SK-N-SH (cell line): ENCODE results near the gene RPS5.

Experiments used
- CTCF ChIP-seq: fragments of 200-600 bp; sonication (generic); IDR thresholded peaks from 2 replicates; pipeline ENCODE4 v1.6.1; 2017; ENCODE audit warnings: antibody characterized with exemption, mild to moderate bottlenecking, moderate library complexity
- ELF1 ChIP-seq: IDR thresholded peaks from 2 replicates; pipeline ENCODE4 v1.4.0; 2012
- EP300 ChIP-seq, 2 experiments: IDR thresholded peaks; 2 replicates each; pipeline versions ENCODE4 v1.4.0 to v1.6.1; 2012; ENCODE audit warnings: borderline replicate concordance in 1 of 2, low read depth in 1 of 2, low read length in 1 of 2
- EZH2phosphoT487 ChIP-seq: fragments of 200-600 bp; sonication (generic); IDR thresholded peaks from 2 replicates; pipeline ENCODE4 v1.6.1; 2017; ENCODE audit warnings: low read depth, mixed run types, mild to moderate bottlenecking, antibody characterized with exemption, moderate library complexity, borderline replicate concordance
- FOXM1 ChIP-seq: IDR thresholded peaks from 2 replicates; pipeline ENCODE4 v1.4.0; 2012; ENCODE audit warnings: low read depth, mild to moderate bottlenecking
- POLR2AphosphoS5 ChIP-seq: IDR thresholded peaks from 2 replicates; pipeline ENCODE4 v1.6.1; 2012; ENCODE audit warnings: low read depth, low read length
- RAD21 ChIP-seq: IDR thresholded peaks from 2 replicates; pipeline ENCODE4 v1.6.1; 2012; ENCODE audit warnings: mild to moderate bottlenecking, low read length
- RCOR1 ChIP-seq: fragments of 150-350 bp; IDR thresholded peaks from 2 replicates; pipeline ENCODE4 v1.6.1; 2017; ENCODE audit warnings: antibody characterized with exemption, low read length
- RFX5 ChIP-seq: IDR thresholded peaks from 2 replicates; pipeline ENCODE4 v1.6.1; 2012; ENCODE audit warnings: mild to moderate bottlenecking, improper control_type of control experiment, low read length
- TCF12 ChIP-seq: IDR thresholded peaks from 2 replicates; pipeline ENCODE4 v1.4.0; 2012
- TEAD4 ChIP-seq: IDR thresholded peaks from 2 replicates; pipeline ENCODE4 v1.4.0; 2012; ENCODE audit warnings: mild to moderate bottlenecking, borderline replicate concordance; ENCODE audit not compliant: insufficient read depth
- TF ChIP-seq, protein P1 (sequence below): IDR thresholded peaks from 2 replicates; pipeline ENCODE4 v1.4.0; 2012; ENCODE audit warnings: low read depth, borderline replicate concordance
- TF ChIP-seq, protein P2 (sequence below): IDR thresholded peaks from 2 replicates; pipeline ENCODE4 v1.4.0; 2012; ENCODE audit warnings: low read depth, borderline replicate concordance

DNA sequence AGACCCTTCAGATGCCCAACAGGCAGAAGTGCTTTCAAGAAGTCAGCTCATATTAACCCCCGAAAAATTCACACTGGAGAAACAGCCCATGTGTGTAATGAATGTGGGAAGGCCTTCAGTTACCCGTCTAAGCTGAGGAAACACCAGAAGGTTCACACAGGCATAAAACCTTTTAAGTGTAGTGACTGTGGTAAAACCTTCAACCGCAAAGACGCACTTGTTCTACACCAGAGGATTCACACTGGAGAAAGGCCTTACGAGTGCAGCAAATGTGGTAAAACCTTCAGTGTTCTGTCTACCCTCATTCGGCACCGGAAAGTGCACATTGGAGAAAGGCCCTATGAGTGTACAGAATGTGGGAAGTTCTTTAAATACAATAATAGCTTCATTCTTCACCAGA is 30.0 kb downstream of the RPS5 start:
- TF ChIP-seq CTCF (no peak), POLR2AphosphoS5 (no peak), EZH2phosphoT487 (no peak), EP300 (IDR thresholded peaks at IDR 0.05; ENCODE audit: borderline replicate concordance in 1 of 2, low read depth in 1 of 2, low read length in 1 of 2) (no peak), ELF1 (no peak), TEAD4 (no peak), RFX5 (no peak), RCOR1 (no peak), FOXM1 (no peak), RAD21 (no peak), TCF12 (no peak)
- TF ChIP-seq, protein P1, sequence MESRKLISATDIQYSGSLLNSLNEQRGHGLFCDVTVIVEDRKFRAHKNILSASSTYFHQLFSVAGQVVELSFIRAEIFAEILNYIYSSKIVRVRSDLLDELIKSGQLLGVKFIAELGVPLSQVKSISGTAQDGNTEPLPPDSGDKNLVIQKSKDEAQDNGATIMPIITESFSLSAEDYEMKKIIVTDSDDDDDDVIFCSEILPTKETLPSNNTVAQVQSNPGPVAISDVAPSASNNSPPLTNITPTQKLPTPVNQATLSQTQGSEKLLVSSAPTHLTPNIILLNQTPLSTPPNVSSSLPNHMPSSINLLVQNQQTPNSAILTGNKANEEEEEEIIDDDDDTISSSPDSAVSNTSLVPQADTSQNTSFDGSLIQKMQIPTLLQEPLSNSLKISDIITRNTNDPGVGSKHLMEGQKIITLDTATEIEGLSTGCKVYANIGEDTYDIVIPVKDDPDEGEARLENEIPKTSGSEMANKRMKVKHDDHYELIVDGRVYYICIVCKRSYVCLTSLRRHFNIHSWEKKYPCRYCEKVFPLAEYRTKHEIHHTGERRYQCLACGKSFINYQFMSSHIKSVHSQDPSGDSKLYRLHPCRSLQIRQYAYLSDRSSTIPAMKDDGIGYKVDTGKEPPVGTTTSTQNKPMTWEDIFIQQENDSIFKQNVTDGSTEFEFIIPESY: no peak
- TF ChIP-seq, protein P2, sequence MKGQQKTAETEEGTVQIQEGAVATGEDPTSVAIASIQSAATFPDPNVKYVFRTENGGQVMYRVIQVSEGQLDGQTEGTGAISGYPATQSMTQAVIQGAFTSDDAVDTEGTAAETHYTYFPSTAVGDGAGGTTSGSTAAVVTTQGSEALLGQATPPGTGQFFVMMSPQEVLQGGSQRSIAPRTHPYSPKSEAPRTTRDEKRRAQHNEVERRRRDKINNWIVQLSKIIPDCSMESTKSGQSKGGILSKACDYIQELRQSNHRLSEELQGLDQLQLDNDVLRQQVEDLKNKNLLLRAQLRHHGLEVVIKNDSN: no peak
